Smooth muscle cell (in vitro differentiated cells): ENCODE measurements around the gene IL6. TPM values are rescaled to one million over a fixed set of nuclear protein-coding genes. Genes with fewer than 3 reads are reported as not detected.

Experiments used
- DNase-seq: peaks from one replicate; lab custom pipeline; 2025; ENCODE audit not compliant: unreplicated experiment; lab: John Stamatoyannopoulos, UW
- H2AFZ ChIP-seq: fragments of 200-600 bp; sonication (generic); 2 replicates; pipeline ENCODE4 v1.6.0; 2016; ENCODE audit warnings: antibody characterized with exemption, low read depth, mild to moderate bottlenecking
- H3F3A ChIP-seq: fragments of 200-600 bp; sonication (generic); 2 replicates; pipeline ENCODE4 v1.6.0; 2017; ENCODE audit warnings: antibody characterized with exemption, low read depth
- H3K27ac ChIP-seq: fragments of 200-600 bp; sonication (generic); 2 replicates; pipeline ENCODE4 v1.5.1; 2016; ENCODE audit warnings: low read depth, mild to moderate bottlenecking
- H3K27me3 ChIP-seq: fragments of 200-600 bp; sonication (generic); 2 replicates; pipeline ENCODE4 v1.6.1; 2016; ENCODE audit warnings: low read depth, mild to moderate bottlenecking
- H3K36me3 ChIP-seq: fragments of 200-600 bp; sonication (generic); 2 replicates; pipeline ENCODE4 v1.5.1; 2016; ENCODE audit warnings: low read depth
- H3K4me1 ChIP-seq: fragments of 200-600 bp; sonication (generic); 2 replicates; pipeline ENCODE4 v1.5.1; 2016; ENCODE audit warnings: low read depth
- H3K4me2 ChIP-seq: fragments of 200-600 bp; sonication (generic); 2 replicates; pipeline ENCODE4 v1.6.0; 2016; ENCODE audit warnings: mild to moderate bottlenecking
- H3K4me3 ChIP-seq: fragments of 200-600 bp; sonication (generic); 2 replicates; pipeline ENCODE4 v1.5.1; 2016; ENCODE audit warnings: mild to moderate bottlenecking
- H3K79me2 ChIP-seq: fragments of 200-600 bp; sonication (generic); 2 replicates; pipeline ENCODE4 v1.6.0; 2016; ENCODE audit warnings: low read depth, mild to moderate bottlenecking
- H3K9ac ChIP-seq: fragments of 200-600 bp; sonication (generic); 2 replicates; pipeline ENCODE4 v1.6.0; 2016; ENCODE audit warnings: low read depth
- H3K9me3 ChIP-seq: fragments of 200-600 bp; sonication (generic); replicated peaks from 2 replicates; pipeline ENCODE4 v1.5.1; 2016; ENCODE audit warnings: low read depth
- H4K20me1 ChIP-seq: fragments of 200-600 bp; sonication (generic); 2 replicates; pipeline ENCODE4 v1.6.0; 2016; ENCODE audit warnings: low read depth
- WGBS: methylation state at CpG from one replicate; pipeline ENCODE4 v1.1.7; 2016; ENCODE audit warnings: low lambda C conversion rate; 5-methylcytosine and 5-hydroxymethylcytosine counted together
- polyA plus RNA-seq: library from polyadenylated mRNA; unstranded; fragments of >200 nt; fragmentation: Nextera tagmentation; extraction: Ambion mirVana; gene quantifications from 2 replicates; pipeline ENCODE4 v1.2.1, GENCODE V29; 2016
- total RNA-seq: library from RNA; depleted of rRNA; stranded (reverse); fragments of >200 nt; gene quantifications from 2 replicates; pipeline ENCODE4 v1.2.3, GENCODE V29; 2014
- TF ChIP-seq, protein P1 (sequence below): fragments of 200-600 bp; sonication (generic); IDR thresholded peaks from 2 replicates; pipeline ENCODE4 v1.5.1; 2017; ENCODE audit warnings: borderline replicate concordance, mild to moderate bottlenecking, antibody characterized with exemption; ENCODE audit not compliant: insufficient read depth, poor library complexity, severe bottlenecking

Gene IL6
- total and polyA plus RNA-seq, 2 experiments from 2014 or later: 0.31 to 19.1 TPM

DNA sequence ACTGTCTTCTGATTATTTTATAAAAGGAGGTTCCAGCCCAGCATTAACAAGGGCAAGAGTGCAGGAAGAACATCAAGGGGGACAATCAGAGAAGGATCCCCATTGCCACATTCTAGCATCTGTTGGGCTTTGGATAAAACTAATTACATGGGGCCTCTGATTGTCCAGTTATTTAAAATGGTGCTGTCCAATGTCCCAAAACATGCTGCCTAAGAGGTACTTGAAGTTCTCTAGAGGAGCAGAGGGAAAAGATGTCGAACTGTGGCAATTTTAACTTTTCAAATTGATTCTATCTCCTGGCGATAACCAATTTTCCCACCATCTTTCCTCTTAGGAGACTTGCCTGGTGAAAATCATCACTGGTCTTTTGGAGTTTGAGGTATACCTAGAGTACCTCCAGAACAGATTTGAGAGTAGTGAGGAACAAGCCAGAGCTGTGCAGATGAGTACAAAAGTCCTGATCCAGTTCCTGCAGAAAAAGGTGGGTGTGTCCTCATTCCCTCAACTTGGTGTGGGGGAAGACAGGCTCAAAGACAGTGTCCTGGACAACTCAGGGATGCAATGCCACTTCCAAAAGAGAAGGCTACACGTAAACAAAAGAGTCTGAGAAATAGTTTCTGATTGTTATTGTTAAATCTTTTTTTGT, 2.3 kb downstream of the IL6 start:
- H2AFZ ChIP-seq: no peak overlapping the region
- no peak overlapping the region for H3K4me2 ChIP-seq
- no peaks in the 10 kb centered on the region for H3K79me2 ChIP-seq
- no peaks in the 10 kb centered on the region for H4K20me1 ChIP-seq
- no peak overlapping the region for H3K27ac ChIP-seq
- H3F3A ChIP-seq: peaks cover 6% of the 10 kb centered on the region
- H3K9me3 ChIP-seq: no peaks in the 10 kb centered on the region
- WGBS: 97% methylated on average over 3 of the region's 3 CpGs
- no peaks in the 10 kb centered on the region for H3K36me3 ChIP-seq
- no peak overlapping the region for H3K9ac ChIP-seq
- H3K27me3 ChIP-seq: no peaks in the 10 kb centered on the region
- DNase-seq: no peak
- TF ChIP-seq, protein P1, sequence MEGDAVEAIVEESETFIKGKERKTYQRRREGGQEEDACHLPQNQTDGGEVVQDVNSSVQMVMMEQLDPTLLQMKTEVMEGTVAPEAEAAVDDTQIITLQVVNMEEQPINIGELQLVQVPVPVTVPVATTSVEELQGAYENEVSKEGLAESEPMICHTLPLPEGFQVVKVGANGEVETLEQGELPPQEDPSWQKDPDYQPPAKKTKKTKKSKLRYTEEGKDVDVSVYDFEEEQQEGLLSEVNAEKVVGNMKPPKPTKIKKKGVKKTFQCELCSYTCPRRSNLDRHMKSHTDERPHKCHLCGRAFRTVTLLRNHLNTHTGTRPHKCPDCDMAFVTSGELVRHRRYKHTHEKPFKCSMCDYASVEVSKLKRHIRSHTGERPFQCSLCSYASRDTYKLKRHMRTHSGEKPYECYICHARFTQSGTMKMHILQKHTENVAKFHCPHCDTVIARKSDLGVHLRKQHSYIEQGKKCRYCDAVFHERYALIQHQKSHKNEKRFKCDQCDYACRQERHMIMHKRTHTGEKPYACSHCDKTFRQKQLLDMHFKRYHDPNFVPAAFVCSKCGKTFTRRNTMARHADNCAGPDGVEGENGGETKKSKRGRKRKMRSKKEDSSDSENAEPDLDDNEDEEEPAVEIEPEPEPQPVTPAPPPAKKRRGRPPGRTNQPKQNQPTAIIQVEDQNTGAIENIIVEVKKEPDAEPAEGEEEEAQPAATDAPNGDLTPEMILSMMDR: no peak
- peaks cover 4% of the 10 kb centered on the region for H3K4me1 ChIP-seq
- no peak overlapping the region for H3K4me3 ChIP-seq

DNA sequence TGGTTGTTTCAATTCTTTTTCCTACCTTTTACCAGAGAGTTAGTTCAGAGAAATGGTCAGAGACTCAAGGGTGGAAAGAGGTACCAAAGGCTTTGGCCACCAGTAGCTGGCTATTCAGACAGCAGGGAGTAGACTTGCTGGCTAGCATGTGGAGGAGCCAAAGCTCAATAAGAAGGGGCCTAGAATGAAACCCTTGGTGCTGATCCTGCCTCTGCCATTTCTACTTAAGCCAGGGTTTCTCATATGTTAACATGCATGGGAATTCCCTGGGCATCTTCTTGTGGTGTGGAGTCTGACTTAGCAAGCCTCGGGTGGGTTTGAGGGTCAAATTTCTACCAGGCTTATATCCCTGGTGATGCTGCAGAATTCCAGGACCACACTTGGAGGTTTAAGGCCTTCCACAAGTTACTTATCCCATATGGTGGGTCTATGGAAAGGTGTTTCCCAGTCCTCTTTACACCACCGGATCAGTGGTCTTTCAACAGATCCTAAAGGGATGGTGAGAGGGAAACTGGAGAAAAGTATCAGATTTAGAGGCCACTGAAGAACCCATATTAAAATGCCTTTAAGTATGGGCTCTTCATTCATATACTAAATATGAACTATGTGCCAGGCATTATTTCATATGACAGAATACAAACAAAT, 3.2 kb downstream of the IL6 start:
- H3K79me2 ChIP-seq: no peaks in the 10 kb centered on the region
- 48% methylated on average over 2 of the region's 2 CpGs for WGBS
- H3K36me3 ChIP-seq: no peaks in the 10 kb centered on the region
- no peak overlapping the region for H3K4me3 ChIP-seq
- H3K27ac ChIP-seq: no peak overlapping the region
- H3K9ac ChIP-seq: no peak overlapping the region
- H3F3A ChIP-seq: peaks cover 6% of the 10 kb centered on the region
- H4K20me1 ChIP-seq: no peaks in the 10 kb centered on the region
- DNase-seq: no peak
- TF ChIP-seq, protein P1: no peak
- no peaks in the 10 kb centered on the region for H3K27me3 ChIP-seq
- peaks cover 4% of the 10 kb centered on the region for H3K4me1 ChIP-seq
- H2AFZ ChIP-seq: no peak overlapping the region
- no peak overlapping the region for H3K4me2 ChIP-seq
- H3K9me3 ChIP-seq: no peaks in the 10 kb centered on the region

DNA sequence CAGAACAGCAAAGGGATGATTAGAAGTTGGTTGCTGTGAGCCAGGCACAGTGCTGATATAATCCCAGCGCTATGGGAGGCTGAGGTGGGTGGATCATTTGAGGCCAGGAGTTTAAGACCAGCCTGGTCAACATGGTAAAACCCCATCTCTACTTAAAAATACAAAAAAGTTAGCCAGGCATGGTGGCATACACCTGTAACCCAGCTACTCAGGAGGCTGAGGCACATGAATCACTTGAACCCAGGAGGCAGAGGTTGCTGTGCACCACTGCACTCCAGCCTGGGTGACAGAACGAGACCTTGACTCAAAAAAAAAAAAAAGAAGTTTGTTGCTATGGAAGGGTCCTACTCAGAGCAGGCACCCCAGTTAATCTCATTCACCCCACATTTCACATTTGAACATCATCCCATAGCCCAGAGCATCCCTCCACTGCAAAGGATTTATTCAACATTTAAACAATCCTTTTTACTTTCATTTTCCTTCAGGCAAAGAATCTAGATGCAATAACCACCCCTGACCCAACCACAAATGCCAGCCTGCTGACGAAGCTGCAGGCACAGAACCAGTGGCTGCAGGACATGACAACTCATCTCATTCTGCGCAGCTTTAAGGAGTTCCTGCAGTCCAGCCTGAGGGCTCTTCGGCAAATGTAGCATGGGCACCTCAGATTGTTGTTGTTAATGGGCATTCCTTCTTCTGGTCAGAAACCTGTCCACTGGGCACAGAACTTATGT, 4.1 kb downstream of the IL6 start:
- Histone ChIP-seq H3K36me3 (no peaks in the 10 kb centered on the region), H3K4me2 (peak overlapping the region; percentile 57), H3K9me3 (no peaks in the 10 kb centered on the region), H3K79me2 (no peaks in the 10 kb centered on the region), H4K20me1 (no peaks in the 10 kb centered on the region), H3K4me1 (peaks cover 4% of the 10 kb centered on the region), H3K27me3 (no peaks in the 10 kb centered on the region), H3F3A (peaks cover 2% of the 10 kb centered on the region), H3K4me3 (no peak overlapping the region), H2AFZ (no peak overlapping the region), H3K9ac (no peak overlapping the region), H3K27ac (peak overlapping the region; percentile 19)
- TF ChIP-seq, protein P1: no peak
- 75% methylated on average over 5 of the region's 5 CpGs for WGBS
- no peak for DNase-seq
